Fibroblast of the aortic adventitia (primary cell): ENCODE data around the gene ZNF132. TPM values are rescaled to one million over a fixed set of nuclear protein-coding genes. Genes with fewer than 3 reads are reported as not detected.
A peak's percentile ranks its signal among the peaks of the same experiment; 100 is the strongest.

Source experiments
- DNase-seq: peaks from one replicate; pipeline ENCODE4 v3.0.0-alpha.2; 2010; ENCODE audit warnings: low read depth
- H3K4me3 ChIP-seq: 2 replicates; pipeline ENCODE4 v1.5.1; 2011; ENCODE audit warnings: low read depth, mild to moderate bottlenecking, control low read depth, low read length, moderate library complexity
- CTCF ChIP-seq: IDR thresholded peaks from 2 replicates; pipeline ENCODE4 v1.5.1; 2011; ENCODE audit warnings: mild to moderate bottlenecking, low read length, control low read depth, inconsistent platforms; ENCODE audit not compliant: insufficient read depth
- total RNA-seq: library from RNA; depleted of rRNA; stranded (reverse); fragments of >200 nt; gene quantifications from 2 replicates; pipeline ENCODE4 v1.2.3, GENCODE V29; 2012; ENCODE audit warnings: low replicate concordance

The ZNF132 gene
- total RNA-seq, 1 donor, result 10.8 TPM

GRCh38 chr19:58466760-58467589 is 27.0 kb upstream of the ZNF132 start, which contains the start of gene ZNF324:
TSS of gene ZNF324 (plus strand) at chr19:58467080. CDS start at chr19:58469186, 2,106 bp downstream.
- H3K4me3 ChIP-seq, result peak within 1 kb of the TSS; percentile 86
- no peak for TF ChIP-seq CTCF
- peak; percentile 93 for DNase-seq

- TF ChIP-seq CTCF, result no peak
- H3K4me3 ChIP-seq, result peak overlapping the region; percentile 86
- no peak for DNase-seq
These were observed 26.3 kb upstream of the ZNF132 start for GRCh38 chr19:58466089-58466759.

- DNase-seq, result no peak
- no peak for TF ChIP-seq CTCF
- H3K4me3 ChIP-seq, result no peak overlapping the region
These were observed 20.1 kb upstream of the ZNF132 start for GRCh38 chr19:58460039-58460438.

GRCh38 chr19:58456111-58456510 is 16.2 kb upstream of the ZNF132 start:
- no peak for DNase-seq
- TF ChIP-seq CTCF, result no peak
- H3K4me3 ChIP-seq, result no peak overlapping the region

- no peak for DNase-seq
- H3K4me3 ChIP-seq, result no peak overlapping the region
- no peak for TF ChIP-seq CTCF
These were observed 15.4 kb upstream of the ZNF132 start for GRCh38 chr19:58455306-58455705.

GRCh38 chr19:58453743-58454142 is 13.8 kb upstream of the ZNF132 start:
- TF ChIP-seq CTCF, result no peak

More at GRCh38 chr19:58453743-58454142, 13.8 kb upstream of the ZNF132 start:
- no peak overlapping the region for H3K4me3 ChIP-seq
- DNase-seq, result no peak
